BLaER1 (cell line): ENCODE results near the gene PHYKPL.
A peak's percentile ranks its signal among the peaks of the same experiment; 100 is the strongest.

Experiments used
- H3K27ac ChIP-seq: shearing (Covaris generic); formaldehyde crosslinking; 2 replicates; pipeline ENCODE4 v1.8.1; 2022
- H3K27me3 ChIP-seq: shearing (Covaris generic); formaldehyde crosslinking; 2 replicates; pipeline ENCODE4 v1.8.1; 2022
- H3K36me3 ChIP-seq: shearing (Covaris generic); formaldehyde crosslinking; 2 replicates; pipeline ENCODE4 v1.8.1; 2022
- H3K4me1 ChIP-seq: shearing (Covaris generic); formaldehyde crosslinking; 2 replicates; pipeline ENCODE4 v1.8.1; 2022
- H3K4me2 ChIP-seq: shearing (Covaris generic); formaldehyde crosslinking; 2 replicates; pipeline ENCODE4 v1.8.1; 2022
- H3K4me3 ChIP-seq: shearing (Covaris generic); formaldehyde crosslinking; 2 replicates; pipeline ENCODE4 v1.8.1; 2022
- H3K9ac ChIP-seq: shearing (Covaris generic); formaldehyde crosslinking; 2 replicates; pipeline ENCODE4 v1.8.1; 2022
- H3K9me3 ChIP-seq: shearing (Covaris generic); formaldehyde crosslinking; 2 replicates; pipeline ENCODE4 v1.8.1; 2022
- H4K20me1 ChIP-seq: shearing (Covaris generic); formaldehyde crosslinking; 2 replicates; pipeline ENCODE4 v1.8.1; 2022
- Cebpa-rat ChIP-seq: shearing (Covaris generic); IDR thresholded peaks from 2 replicates; pipeline ENCODE4 v1.8.1; 2022

The PHYKPL gene

GRCh38 chr5:178274781-178275537 is 42.4 kb upstream of the PHYKPL start:
- Histone ChIP-seq H3K27me3 (no peaks in the 10 kb centered on the region), H3K27ac (peak overlapping the region; percentile 35), H3K9ac (0 out of 2 replicates have a peak overlapping the region, but pooled peaks have one; percentile 4), H4K20me1 (no peaks in the 10 kb centered on the region), H3K36me3 (no peaks in the 10 kb centered on the region), H3K4me2 (peak overlapping the region; percentile 70), H3K4me1 (peaks cover 47% of the 10 kb centered on the region), H3K4me3 (no peak overlapping the region), H3K9me3 (peaks cover 5% of the 10 kb centered on the region; the same call in 1 of the 2 replicates)
- no peak for TF ChIP-seq Cebpa-rat

- H3K9ac ChIP-seq, result 0 out of 2 replicates have a peak overlapping the region, but pooled peaks have one; percentile 15
- H3K27ac ChIP-seq, result no peak overlapping the region
- peaks cover 42% of the 10 kb centered on the region for H3K4me1 ChIP-seq
- peak overlapping the region; percentile 70 for H3K4me2 ChIP-seq
- no peaks in the 10 kb centered on the region for H3K36me3 ChIP-seq
- peaks cover 5% of the 10 kb centered on the region; the same call in 1 of the 2 replicates for H3K9me3 ChIP-seq
- no peak for TF ChIP-seq Cebpa-rat
- H3K4me3 ChIP-seq, result no peak overlapping the region
- H4K20me1 ChIP-seq, result no peaks in the 10 kb centered on the region
- no peaks in the 10 kb centered on the region for H3K27me3 ChIP-seq
These were observed 41.3 kb upstream of the PHYKPL start for GRCh38 chr5:178273665-178274541.

GRCh38 chr5:178273041-178273440 is 40.4 kb upstream of the PHYKPL start:
- Histone ChIP-seq H3K36me3 (no peaks in the 10 kb centered on the region), H3K4me2 (no peak overlapping the region), H3K9me3 (peaks cover 5% of the 10 kb centered on the region; the same call in 1 of the 2 replicates), H3K4me1 (peaks cover 36% of the 10 kb centered on the region), H3K9ac (0 out of 2 replicates have a peak overlapping the region, but pooled peaks have one; percentile 15), H3K27ac (no peak overlapping the region), H3K27me3 (no peaks in the 10 kb centered on the region), H3K4me3 (no peak overlapping the region), H4K20me1 (no peaks in the 10 kb centered on the region)
- TF ChIP-seq Cebpa-rat, result no peak

- no peak for TF ChIP-seq Cebpa-rat
- Histone ChIP-seq H3K9ac (no peak overlapping the region), H3K27me3 (no peaks in the 10 kb centered on the region), H3K4me1 (peaks cover 31% of the 10 kb centered on the region), H3K9me3 (peaks cover 5% of the 10 kb centered on the region; the same call in 1 of the 2 replicates), H3K36me3 (no peaks in the 10 kb centered on the region), H3K4me3 (no peak overlapping the region), H3K27ac (no peak overlapping the region), H4K20me1 (no peaks in the 10 kb centered on the region), H3K4me2 (no peak overlapping the region)
These were observed 40.0 kb upstream of the PHYKPL start for GRCh38 chr5:178272591-178272990.

GRCh38 chr5:178271726-178272479 is 39.3 kb upstream of the PHYKPL start:
- Histone ChIP-seq H3K4me1 (peaks cover 27% of the 10 kb centered on the region), H3K36me3 (no peaks in the 10 kb centered on the region), H4K20me1 (no peaks in the 10 kb centered on the region), H3K27me3 (no peaks in the 10 kb centered on the region), H3K4me3 (no peak overlapping the region), H3K4me2 (no peak overlapping the region), H3K9ac (no peak overlapping the region), H3K27ac (no peak overlapping the region), H3K9me3 (peaks cover 5% of the 10 kb centered on the region; the same call in 1 of the 2 replicates)
- TF ChIP-seq Cebpa-rat, result no peak

- no peak overlapping the region for H3K9ac ChIP-seq
- no peak for TF ChIP-seq Cebpa-rat
- H3K4me3 ChIP-seq, result no peak overlapping the region
- no peak overlapping the region for H3K4me2 ChIP-seq
- H3K27me3 ChIP-seq, result no peaks in the 10 kb centered on the region
- H3K9me3 ChIP-seq, result peaks cover 4% of the 10 kb centered on the region; the same call in 1 of the 2 replicates
- H4K20me1 ChIP-seq, result no peaks in the 10 kb centered on the region
- no peaks in the 10 kb centered on the region for H3K36me3 ChIP-seq
- H3K27ac ChIP-seq, result no peak overlapping the region
- peaks cover 28% of the 10 kb centered on the region for H3K4me1 ChIP-seq
These were observed 38.6 kb upstream of the PHYKPL start for GRCh38 chr5:178271231-178271630.

- Histone ChIP-seq H3K27me3 (no peaks in the 10 kb centered on the region), H3K9me3 (no peaks in the 10 kb centered on the region), H3K36me3 (no peaks in the 10 kb centered on the region), H3K4me3 (no peak overlapping the region), H3K9ac (no peak overlapping the region), H4K20me1 (no peaks in the 10 kb centered on the region), H3K4me1 (peaks cover 22% of the 10 kb centered on the region), H3K4me2 (no peak overlapping the region), H3K27ac (no peak overlapping the region)
- TF ChIP-seq Cebpa-rat, result no peak
These were observed 36.9 kb upstream of the PHYKPL start for GRCh38 chr5:178269499-178269898.

- no peak for TF ChIP-seq Cebpa-rat
- Histone ChIP-seq H3K27me3 (no peaks in the 10 kb centered on the region), H3K9me3 (no peaks in the 10 kb centered on the region)
These were observed 35.3 kb upstream of the PHYKPL start for GRCh38 chr5:178267876-178268275.

GRCh38 chr5:178267245-178267644 is 34.6 kb upstream of the PHYKPL start:
- no peaks in the 10 kb centered on the region for H3K27me3 ChIP-seq

More at GRCh38 chr5:178267876-178268275, 35.3 kb upstream of the PHYKPL start:
- Histone ChIP-seq H3K27ac (no peak overlapping the region), H4K20me1 (no peaks in the 10 kb centered on the region), H3K4me1 (peaks cover 10% of the 10 kb centered on the region), H3K36me3 (no peaks in the 10 kb centered on the region), H3K4me3 (no peak overlapping the region), H3K4me2 (no peak overlapping the region), H3K9ac (no peak overlapping the region)

More at GRCh38 chr5:178267245-178267644, 34.6 kb upstream of the PHYKPL start:
- no peak overlapping the region for H3K9ac ChIP-seq
- H3K4me2 ChIP-seq, result no peak overlapping the region
- no peaks in the 10 kb centered on the region for H4K20me1 ChIP-seq
- no peaks in the 10 kb centered on the region for H3K9me3 ChIP-seq
- H3K4me1 ChIP-seq, result peaks cover 10% of the 10 kb centered on the region
- H3K36me3 ChIP-seq, result no peaks in the 10 kb centered on the region
- TF ChIP-seq Cebpa-rat, result no peak
- H3K4me3 ChIP-seq, result no peak overlapping the region
- H3K27ac ChIP-seq, result no peak overlapping the region
